Sciatic nerve (tissue), 2 donors: ENCODE data around the gene TRPC4AP. TPM values are rescaled to one million over a fixed set of nuclear protein-coding genes. Genes with fewer than 3 reads are reported as not detected.
A peak's percentile ranks its signal among the peaks of the same experiment; 100 is the strongest.
"Not testable (repeated sequence)": the region's sequence is repeated elsewhere in the genome, so short reads cannot be mapped to it uniquely, and the experiment has no call there.

Experiments used
- ATAC-seq: fragments of 200-7000 bp; cut with Tn5 transposase; one replicate; pipeline ENCODE4 v1.9.1; 2020; ENCODE audit warnings: mild to moderate bottlenecking, moderate library complexity
- DNase-seq: peaks from one replicate; pipeline ENCODE4 v3.0.0-alpha.2; 2020; ENCODE audit warnings: low spot score
- intact Hi-C: fragments of 100-400 bp; cut with DNase I; formaldehyde crosslinking; loops from one replicate; pipeline ENCODE4 v1.14.2; 2022
- total RNA-seq: library from RNA; stranded (reverse); fragmentation: NEBNext Ultra II Directional; extraction: Animal tissue kit (Norgen Biotek cat#: 25700); gene quantifications from one replicate; pipeline ENCODE4 v1.2.1, GENCODE V29; 2021
- donor health status: DM: no; HTN: no; CAD: no.
- donor health status: DM: no; HTN: no; CAD: no.

TRPC4AP gene
- total RNA-seq, result 50.4 TPM

- intact Hi-C loops, result loop anchor here (5.0 to 10.0 kb wide), 2 partner anchors 95 to 218 kb away; partner anchors contain the start of genes ACSS2 and GGT7
- ATAC-seq (peak; percentile 95), DNase-seq (peak; percentile 93)
Measured at GRCh38 chr20:35092524-35093266, at the start of gene TRPC4AP. Gene TRPC4AP (minus strand): TSS chr20:35092807. CDS start chr20:35092781, 26 bp downstream.

- intact Hi-C loops, result no loop called here
Measured at GRCh38 chr20:35135867-35136586, 43.4 kb upstream of the TRPC4AP start.

GRCh38 chr20:35134880-35135279 is 42.3 kb upstream of the TRPC4AP start:
- ATAC-seq (peak; percentile 59), DNase-seq (no peak)
- intact Hi-C loops, result no loop called here

More at GRCh38 chr20:35135867-35136586, 43.4 kb upstream of the TRPC4AP start:
- DNase-seq, result no peak
- peak; percentile 63 for ATAC-seq

GRCh38 chr20:35134472-35134871 is 41.9 kb upstream of the TRPC4AP start:
- peak; percentile 61 for ATAC-seq
- peak; percentile 61 for DNase-seq
- intact Hi-C loops, result no loop called here

GRCh38 chr20:35133735-35134134 is 41.1 kb upstream of the TRPC4AP start:
- intact Hi-C loops, result no loop called here
- no peak for DNase-seq
- ATAC-seq, result no peak

GRCh38 chr20:35133031-35133430 is 40.4 kb upstream of the TRPC4AP start:
- ATAC-seq (no peak), DNase-seq (no peak)
- intact Hi-C loops, result no loop called here

- intact Hi-C loops, result no loop called here
- DNase-seq (no peak), ATAC-seq (no peak)
Measured at GRCh38 chr20:35131934-35132333, 39.3 kb upstream of the TRPC4AP start.

- ATAC-seq (no peak), DNase-seq (no peak)
- intact Hi-C loops, result no loop called here
Measured at GRCh38 chr20:35129647-35130069, 37.1 kb upstream of the TRPC4AP start.

GRCh38 chr20:35125753-35126152 is 33.1 kb upstream of the TRPC4AP start:
- DNase-seq (no peak), ATAC-seq (no peak)
- intact Hi-C loops, result no loop called here

GRCh38 chr20:35122756-35123405 is 30.3 kb upstream of the TRPC4AP start:
- no peak for ATAC-seq
- intact Hi-C loops, result no loop called here
- DNase-seq, result no peak

GRCh38 chr20:35121186-35121585 is 28.6 kb upstream of the TRPC4AP start:
- no peak for ATAC-seq
- intact Hi-C loops, result no loop called here

GRCh38 chr20:35120012-35120701 is 27.6 kb upstream of the TRPC4AP start:
- DNase-seq (no peak), ATAC-seq (no peak)
- intact Hi-C loops, result no loop called here

More at GRCh38 chr20:35121186-35121585, 28.6 kb upstream of the TRPC4AP start:
- no peak for DNase-seq

GRCh38 chr20:35117629-35118028 is 25.0 kb upstream of the TRPC4AP start:
- DNase-seq, result no peak
- intact Hi-C loops, result no loop called here
- ATAC-seq, result peak; percentile 52

- intact Hi-C loops, result no loop called here
- DNase-seq (no peak), ATAC-seq (peak; percentile 89)
Measured at GRCh38 chr20:35117196-35117595, 24.6 kb upstream of the TRPC4AP start.

GRCh38 chr20:35116258-35116657 is 23.7 kb upstream of the TRPC4AP start:
- ATAC-seq, result peak; percentile 31
- no peak for DNase-seq
- intact Hi-C loops, result no loop called here

GRCh38 chr20:35115606-35116005 is 23.0 kb upstream of the TRPC4AP start:
- DNase-seq (no peak), ATAC-seq (no peak)
- intact Hi-C loops, result no loop called here

GRCh38 chr20:35112276-35112675 is 19.7 kb upstream of the TRPC4AP start:
- DNase-seq, ATAC-seq, intact Hi-C loops: not testable (repeated sequence)

- intact Hi-C loops, result no loop called here
- no peak for ATAC-seq
- DNase-seq, result no peak
Measured at GRCh38 chr20:35111141-35111888, 18.7 kb upstream of the TRPC4AP start.
